Umbilical cord (tissue), 2 donors: ENCODE data around the gene RNF213. TPM values are rescaled to one million over a fixed set of nuclear protein-coding genes. Genes with fewer than 3 reads are reported as not detected.
A peak's percentile ranks its signal among the peaks of the same experiment; 100 is the strongest.
"Not testable (repeated sequence)": the region's sequence is repeated elsewhere in the genome, so short reads cannot be mapped to it uniquely, and the experiment has no call there.

Source experiments
- DNase-seq: peaks from one replicate; pipeline ENCODE4 v3.0.0-alpha.2; 2015; ENCODE audit warnings: low spot score
- total RNA-seq: library from RNA; depleted of rRNA; stranded (reverse); fragments of >200 nt; gene quantifications from one replicate; pipeline ENCODE4 v1.2.3, GENCODE V29; 2014; ENCODE audit warnings: low replicate concordance; ENCODE audit not compliant: insufficient read depth

Gene RNF213
- total RNA-seq, 1 donor from 2014 or later: 54.4 TPM

DNA sequence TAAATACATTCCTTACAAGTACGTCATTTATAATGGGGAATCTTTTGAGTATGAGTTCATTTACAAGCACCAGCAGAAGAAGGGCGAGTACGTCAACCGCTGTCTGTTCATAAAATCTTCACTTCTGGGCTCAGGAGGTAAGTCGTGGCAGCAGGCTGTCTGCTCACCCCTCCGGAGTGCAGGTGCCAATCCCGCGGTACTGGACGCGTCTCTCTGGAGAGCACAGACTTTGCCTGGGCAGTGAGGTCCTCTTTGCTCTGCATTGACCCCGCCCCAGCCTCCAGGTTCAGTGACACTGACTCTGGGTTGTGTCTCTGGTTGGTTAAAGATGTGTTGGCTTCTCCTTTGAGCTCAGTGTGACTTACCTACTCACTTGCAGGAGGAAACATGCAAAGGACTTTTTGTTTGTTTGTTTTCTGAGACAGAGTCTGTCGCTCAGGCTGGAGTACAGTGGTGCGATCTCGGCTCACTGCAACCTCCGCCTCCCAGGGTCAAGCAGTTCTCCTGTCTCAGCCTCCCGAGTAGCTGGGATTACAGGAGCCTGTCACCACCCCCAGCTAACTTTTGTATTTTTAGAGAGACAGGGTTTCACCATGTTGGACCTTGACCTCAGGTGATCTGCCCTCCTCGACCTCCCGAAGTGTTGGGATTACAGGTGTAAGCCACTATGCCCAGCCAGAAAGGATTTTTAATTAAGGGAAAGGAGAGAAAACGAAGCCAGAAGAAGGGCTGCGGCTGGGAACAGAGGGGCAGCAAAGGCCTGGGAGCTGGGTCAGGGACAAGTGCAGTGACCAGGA is 31.2 kb downstream of the RNF213 start:
- no peak for DNase-seq

- DNase-seq: no peak
These were observed 31.9 kb downstream of the RNF213 start for GRCh38 chr17:80292521-80292971.

GRCh38 chr17:80294210-80294609 is 33.6 kb downstream of the RNF213 start:
- peak; percentile 33 for DNase-seq

DNA sequence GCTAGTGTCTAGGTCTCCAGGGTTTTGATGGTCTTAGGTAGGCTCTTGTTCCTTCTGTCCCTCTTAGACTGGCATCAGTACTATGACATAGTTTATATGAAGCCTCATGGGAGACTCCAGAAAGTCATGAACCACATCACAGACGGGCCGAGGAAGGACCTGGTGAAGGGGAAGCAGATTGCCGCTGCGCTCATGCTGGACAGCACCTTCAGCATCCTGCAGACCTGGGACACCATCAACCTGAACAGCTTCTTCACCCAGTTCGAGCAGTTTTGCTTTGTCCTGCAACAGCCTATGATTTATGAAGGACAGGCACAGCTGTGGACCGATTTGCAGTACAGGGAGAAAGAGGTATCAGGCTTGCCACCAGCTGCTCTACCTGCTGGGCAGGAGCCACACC is 34.0 kb downstream of the RNF213 start:
- DNase-seq: no peak

DNA sequence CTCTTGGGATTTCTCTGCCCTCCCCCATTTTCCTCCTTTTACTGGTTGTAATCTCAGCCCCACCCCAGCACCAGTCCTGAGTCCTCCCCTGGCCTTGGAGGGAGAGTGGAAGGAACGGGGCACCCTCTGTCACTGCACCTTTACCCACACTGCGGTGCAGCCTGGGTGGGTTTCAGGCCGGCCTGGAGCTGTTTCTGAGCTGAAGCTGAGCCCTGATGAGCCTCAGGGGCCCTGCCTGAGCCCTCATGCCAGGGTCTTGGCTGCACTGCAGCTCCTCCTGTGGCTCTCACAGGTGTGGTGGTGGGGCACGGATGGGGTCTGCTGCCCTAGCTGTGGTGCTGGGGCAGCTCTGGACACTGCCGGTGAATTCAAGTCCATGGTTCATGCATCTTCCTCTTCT is 34.5 kb downstream of the RNF213 start:
- DNase-seq: no peak

GRCh38 chr17:80295559-80295958 is 34.9 kb downstream of the RNF213 start:
- no peak for DNase-seq

- DNase-seq: no peak
These were observed 35.6 kb downstream of the RNF213 start for GRCh38 chr17:80296221-80296620.

DNA sequence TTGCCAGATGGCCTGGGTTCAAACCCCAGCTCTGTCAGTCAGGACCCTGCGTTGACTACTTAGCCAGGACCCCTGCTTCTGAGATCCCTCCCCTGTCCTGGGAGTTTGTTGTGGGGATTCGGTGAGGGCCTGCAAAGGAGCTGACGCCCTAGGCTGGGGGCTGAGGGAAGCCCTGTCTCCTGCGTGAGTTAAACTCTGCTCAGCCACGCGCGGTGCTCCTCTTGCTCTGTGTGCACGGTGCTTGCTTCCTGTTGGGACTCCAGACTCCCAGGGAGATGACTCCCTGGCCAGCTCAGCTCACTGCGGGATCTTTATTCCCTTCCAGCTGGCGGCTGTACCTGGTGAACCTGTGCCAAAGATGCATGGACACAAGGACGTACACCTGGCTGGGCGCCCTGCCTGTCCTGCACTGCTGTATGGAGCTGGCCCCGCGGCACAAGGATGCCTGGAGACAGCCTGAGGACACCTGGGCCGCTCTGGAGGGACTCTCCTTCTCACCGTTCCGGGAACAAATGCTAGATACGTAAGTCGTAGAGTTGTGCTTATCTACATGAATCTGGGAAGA is 37.4 kb downstream of the RNF213 start:
- no peak for DNase-seq

DNA sequence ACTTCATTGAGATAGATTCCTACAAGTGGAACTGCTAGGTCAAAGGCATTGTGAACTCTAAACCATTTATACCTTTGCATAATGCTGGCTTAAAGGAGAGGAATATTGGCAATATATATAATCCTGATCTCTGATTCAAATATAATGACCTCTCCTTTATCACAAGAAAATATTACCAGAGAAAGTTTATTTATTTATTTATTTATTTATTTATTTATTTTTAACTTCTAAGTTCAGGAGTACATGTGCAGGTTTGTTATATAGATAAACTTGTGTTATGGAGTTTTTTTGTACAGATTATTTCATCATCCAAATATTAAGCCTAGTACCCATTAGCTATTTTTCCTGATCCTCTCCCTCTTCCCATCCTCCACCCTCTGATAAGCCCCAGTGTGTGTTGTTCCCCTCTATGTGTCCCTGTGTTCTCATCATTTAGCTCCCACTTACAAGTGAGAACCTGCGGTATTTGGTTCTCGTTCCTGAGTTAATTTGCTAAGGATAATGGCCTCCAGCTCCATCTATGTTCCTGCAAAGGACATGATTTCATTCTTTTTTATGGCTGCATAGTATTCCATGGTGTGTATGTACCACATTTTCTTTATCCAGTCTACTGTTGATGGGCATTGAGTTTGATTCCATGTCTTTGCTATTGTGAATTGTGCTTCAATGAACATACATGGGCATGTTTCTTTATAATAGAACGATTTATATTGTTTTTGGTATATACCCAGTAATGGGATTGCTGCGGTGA is 38.9 kb downstream of the RNF213 start:
- DNase-seq: not testable (repeated sequence)

- DNase-seq: not testable (repeated sequence)
These were observed 40.1 kb downstream of the RNF213 start for GRCh38 chr17:80300756-80301155.

DNA sequence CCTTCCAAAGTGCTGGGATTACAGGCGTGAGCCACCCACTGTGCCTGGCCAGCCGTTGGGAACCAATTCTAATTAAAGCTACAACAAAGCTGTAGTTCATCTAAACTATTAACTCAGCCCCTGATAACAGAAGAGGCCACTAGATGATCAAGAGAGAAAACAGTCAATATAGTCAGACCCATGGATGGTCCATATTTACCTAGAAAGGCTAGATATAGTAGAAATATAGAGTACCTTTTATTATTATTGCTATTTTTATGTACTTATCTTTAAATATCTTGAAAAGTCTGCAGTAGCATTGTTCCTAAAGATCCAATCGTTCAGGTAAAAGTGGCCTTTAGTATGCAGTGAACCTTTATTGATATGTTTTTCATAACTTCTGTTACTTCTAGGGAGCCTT is 43.2 kb downstream of the RNF213 start:
- DNase-seq: no peak

DNA sequence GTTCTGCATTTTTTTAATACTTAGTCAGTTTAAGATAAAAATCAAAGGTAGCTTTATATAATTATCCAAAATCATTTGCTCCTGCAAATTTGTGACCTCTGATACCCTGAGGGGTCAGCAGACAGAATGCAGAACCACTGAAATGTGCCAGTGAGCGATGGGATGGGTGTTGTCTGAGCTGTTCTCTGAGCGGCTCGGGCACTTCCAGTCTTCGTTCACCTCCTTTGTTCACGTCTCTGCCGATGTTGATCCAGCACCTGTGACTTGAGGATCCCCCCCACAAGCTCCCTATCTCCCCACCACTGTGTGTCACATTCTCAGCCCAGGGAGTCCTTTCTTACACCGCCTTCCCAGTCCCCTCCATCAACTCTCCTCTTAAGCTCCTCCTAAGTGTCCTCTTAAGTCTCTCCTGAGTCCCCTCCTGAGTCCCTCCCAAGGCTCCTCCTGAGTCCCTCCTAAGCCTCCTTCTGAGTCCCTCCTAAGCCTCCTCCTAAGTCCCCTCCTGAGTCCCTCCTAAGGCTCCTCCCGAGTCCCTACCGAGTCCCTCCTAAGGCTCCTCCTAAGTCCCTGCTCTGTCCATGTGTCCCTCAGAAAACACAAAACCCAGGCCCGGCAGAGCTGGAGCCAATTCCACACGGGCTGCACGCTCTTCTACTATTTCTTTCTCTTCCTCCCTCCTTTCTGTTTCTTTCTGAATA is 47.5 kb downstream of the RNF213 start:
- no peak for DNase-seq

- peak; percentile 18 for DNase-seq
These were observed 48.3 kb downstream of the RNF213 start for GRCh38 chr17:80308692-80309517.

DNA sequence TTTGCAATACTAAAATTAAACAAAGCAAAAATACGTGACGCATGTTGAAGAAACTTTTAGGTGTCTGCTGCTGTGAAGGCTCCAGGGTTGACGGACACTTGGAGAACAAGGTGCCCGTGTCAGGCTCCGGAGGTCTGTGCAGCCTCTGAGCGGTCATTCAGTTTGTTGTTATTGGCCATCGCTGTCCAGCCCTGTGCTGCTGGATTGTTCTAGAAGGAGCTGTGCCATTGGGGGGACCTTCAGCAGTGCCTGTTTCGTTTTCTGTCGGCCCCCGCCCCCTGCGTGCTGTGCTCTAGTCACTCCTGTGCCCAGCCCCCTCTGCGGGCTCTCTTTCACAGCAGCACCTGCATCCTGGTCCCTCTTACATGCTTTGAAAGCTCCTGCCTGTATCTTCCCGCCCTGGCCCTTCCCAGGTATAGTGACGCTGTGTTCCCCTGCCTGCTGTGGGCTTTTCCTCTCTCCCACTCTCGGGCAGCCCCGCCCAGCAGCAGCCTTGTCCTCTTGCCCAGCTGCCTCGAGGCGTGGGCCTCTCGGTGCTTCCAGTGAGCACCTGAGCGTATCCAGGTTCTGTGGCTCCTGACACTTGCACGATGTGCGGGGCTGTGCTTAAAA is 50.7 kb downstream of the RNF213 start:
- DNase-seq: no peak

- DNase-seq: no peak
These were observed 52.0 kb downstream of the RNF213 start for GRCh38 chr17:80312621-80313135.

- no peak for DNase-seq
These were observed 52.6 kb downstream of the RNF213 start for GRCh38 chr17:80313160-80313829.

GRCh38 chr17:80313946-80314345 is 53.3 kb downstream of the RNF213 start:
- not testable (repeated sequence) for DNase-seq

DNA sequence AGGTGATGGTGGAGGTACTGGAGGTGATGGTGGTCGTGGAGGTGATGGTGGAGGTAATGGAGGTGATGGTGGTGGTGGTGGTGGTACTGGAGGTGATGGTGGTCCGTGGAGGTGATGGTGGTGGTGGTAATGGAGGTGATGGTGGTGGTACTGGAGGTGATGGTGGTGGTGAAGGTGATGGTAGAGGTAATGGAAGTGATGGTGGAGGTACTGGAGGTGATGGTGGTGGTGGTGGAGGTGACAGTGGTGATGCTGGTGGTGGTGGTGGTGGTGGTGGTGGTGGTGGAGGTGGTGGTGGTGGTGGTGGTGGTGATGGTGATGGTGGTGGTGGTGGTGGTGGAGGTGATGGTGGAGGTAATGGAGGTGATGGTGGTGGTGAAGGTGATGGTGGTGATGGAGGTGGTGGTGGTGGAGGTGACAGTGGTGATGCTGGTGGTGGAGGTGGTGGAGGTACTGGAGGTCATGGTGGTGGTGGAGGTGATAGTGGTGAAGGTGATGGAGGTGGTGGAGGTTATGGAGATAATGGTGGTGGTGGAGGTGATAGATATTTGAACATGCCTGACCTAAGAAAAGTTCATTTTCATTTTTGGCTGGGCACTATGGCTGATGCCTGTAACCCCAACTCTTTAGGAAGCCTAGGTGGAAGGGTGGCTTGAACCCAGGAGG is 55.0 kb downstream of the RNF213 start:
- no peak for DNase-seq

DNA sequence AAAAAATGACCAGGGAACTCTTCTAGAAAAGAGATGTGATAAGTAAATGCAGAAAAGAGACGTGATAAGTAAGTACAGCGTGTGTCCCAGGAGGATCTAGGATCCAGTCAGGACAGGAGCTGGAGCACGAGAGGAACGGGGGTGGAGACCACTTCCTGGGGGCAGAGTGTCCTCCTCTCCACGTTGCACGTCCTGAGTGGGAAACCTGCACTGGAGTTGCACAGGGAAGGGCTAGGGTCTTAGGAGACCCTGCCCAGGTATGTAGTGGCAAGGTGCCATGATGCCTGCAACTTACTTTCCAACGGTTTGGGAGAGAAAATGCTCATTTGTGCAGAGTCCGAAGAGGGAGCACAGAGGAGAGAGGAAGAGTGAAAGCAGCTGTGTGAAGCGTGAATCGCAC is 55.8 kb downstream of the RNF213 start:
- no peak for DNase-seq
